SH-SY5Y (cell line): Measurements from ENCODE around the gene EFCAB11.

ENCODE experiments used
- GATA2 ChIP-seq: IDR thresholded peaks from 2 replicates; pipeline ENCODE4 v1.6.1; 2011; ENCODE audit warnings: mild to moderate bottlenecking, low read depth, low read length
- GATA3 ChIP-seq: IDR thresholded peaks from 2 replicates; pipeline ENCODE4 v1.6.1; 2011; ENCODE audit warnings: low read depth, mild to moderate bottlenecking, low read length, moderate library complexity

- TF ChIP-seq GATA2 (no peak), GATA3 (no peak)
Observed at GRCh38 chr14:89841851-89842250, 112.7 kb downstream of the EFCAB11 start.
